NCI-H1417 treated with DMSO at 0.1 percent for 48 hours (cell line): ENCODE data around the gene PATE1.

Source experiments
- DNase-seq: peaks from one replicate; lab custom pipeline; 2025; lab: John Stamatoyannopoulos, UW

Gene PATE1

DNA sequence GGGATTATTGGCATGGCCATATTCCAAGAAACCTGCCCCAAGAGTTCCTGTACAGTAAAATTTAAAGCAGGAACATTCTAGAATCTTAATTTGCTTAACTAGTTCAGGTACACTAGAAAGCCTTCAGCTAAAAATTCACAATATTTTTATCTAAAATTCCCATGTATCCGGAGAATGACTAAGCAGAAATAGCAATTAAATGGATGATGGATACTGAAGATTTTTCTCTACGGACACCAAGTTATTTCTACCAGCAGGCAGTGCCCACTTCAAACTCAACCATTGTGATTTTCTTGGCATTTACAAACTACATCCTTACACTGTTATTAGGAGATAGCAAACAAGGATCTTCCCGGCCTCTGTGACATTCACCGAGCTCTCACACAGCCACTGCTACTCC is 44.7 kb downstream of the PATE1 start:
- DNase-seq: no peak

DNA sequence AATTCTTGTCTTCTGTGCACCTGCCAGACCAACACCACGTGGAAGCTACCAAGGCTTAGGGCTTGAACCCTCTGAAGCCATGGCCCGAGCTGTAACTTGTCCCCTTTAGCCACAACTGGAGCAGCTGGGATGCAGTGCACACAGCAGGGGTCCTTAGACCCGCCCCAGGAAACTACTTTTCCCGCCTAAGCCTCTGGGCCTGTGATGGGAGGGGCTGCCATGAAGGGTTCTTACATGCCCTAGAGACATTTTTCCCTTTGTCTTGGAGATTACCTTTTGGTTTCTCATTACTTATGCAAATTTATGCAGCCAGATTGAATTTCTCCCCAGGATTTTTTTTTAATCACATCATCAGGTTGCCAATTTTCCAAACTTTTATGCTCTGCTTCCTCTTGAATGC is 51.6 kb downstream of the PATE1 start:
- no peak for DNase-seq
